Activated CD8-positive, alpha-beta memory T cell treated with anti-CD3 and anti-CD28 coated beads for 1 hour (primary cell): Measurements from ENCODE around the gene ANKRD2.
"Not testable (repeated sequence)": the region's sequence is repeated elsewhere in the genome, so short reads cannot be mapped to it uniquely, and the experiment has no call there.

Experiments
- DNase-seq, 2 donors: peaks; one replicate each; pipeline ENCODE4 v3.0.0-alpha.2; 2020; ENCODE audit warnings: low read depth in 1 of 2; ENCODE audit errors: extremely low read depth in 1 of 2

Gene ANKRD2

GRCh38 chr10:97546456-97547270, 25.9 kb upstream of the ANKRD2 start:
- DNase-seq, result no peak

DNA sequence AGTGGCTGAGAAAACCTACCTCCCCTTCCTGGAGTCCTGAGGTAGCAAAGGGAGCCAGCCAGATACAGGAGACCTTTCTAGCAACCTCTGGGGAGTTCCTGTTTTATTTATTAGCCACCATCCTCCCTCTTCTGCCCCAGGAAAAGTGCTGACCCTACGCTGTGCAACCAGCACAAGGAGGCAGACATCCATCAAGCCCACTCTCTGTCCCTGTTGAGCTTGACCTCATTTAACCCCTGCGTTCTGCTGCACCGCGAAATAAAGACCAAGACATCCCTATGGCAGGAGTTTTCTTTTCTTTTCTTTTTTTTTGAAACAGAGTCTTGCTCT, 25.3 kb upstream of the ANKRD2 start:
- DNase-seq, result no peak

GRCh38 chr10:97547962-97548361, 24.6 kb upstream of the ANKRD2 start:
- no peak for DNase-seq

DNA sequence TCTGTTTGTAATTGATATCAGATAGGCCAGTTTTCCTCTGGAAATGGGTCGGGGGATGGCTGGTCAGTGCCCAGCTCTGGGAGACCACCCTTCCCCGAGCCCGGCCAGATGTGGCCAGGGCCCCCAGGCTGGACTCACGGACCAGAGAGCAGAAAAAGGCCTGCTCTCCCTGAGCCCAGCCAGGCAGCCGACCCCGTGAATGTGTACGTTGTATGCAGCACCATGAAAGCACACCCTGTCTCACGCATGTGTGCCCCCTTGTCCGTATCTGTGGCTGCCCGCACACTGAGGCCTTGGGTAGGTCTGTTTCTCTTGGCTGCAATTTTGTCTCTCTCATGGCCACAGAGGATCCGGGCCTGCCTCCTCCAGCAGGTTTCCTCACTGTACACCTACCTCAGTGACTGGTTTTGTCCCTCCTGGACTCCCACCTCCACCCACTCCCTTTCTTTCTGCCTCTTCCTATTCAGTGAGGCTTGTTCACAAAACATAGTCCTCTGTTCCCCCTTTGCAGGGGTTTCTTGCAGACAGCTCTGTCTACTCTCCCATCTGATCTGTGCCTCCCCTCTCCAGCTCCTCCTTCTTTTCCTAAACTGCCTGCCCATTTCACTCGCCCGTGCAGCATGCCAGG, 23.6 kb upstream of the ANKRD2 start:
- no peak for DNase-seq

DNA sequence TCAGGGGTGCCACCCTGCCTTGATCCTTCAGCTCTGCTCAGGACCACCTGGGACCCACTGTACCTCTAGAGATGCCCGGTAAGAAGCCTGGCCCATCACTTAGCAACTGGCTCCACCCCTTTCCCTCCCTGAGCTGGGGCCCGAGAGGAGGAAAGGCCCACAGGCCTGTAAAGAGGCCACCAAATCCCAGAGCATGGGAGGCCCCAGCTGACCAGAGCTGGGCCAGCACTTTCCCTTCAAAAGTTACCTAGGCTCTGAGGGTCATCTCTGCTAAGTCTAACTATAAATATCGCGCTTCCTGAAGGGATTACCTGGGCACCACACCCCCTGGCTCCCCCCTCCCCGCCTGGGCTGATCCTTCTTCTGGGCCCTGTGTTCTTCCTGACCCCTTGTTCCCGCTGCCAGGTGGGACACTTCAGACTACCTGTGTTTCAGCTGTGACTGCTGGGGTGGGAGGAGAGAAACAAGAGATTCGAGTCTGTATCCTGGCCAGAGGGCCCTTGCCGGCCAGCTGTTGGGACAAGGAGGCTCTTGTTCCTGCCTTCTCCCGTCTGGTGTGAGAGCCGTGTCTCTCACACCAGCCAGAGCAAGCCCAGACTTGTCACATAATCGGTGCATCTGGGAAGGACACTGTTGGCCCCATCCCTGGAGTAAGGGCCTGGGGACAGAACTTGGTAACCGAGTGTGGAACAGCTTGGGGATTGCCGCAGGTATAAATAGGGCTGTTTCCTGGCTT, 22.8 kb upstream of the ANKRD2 start:
- no peak for DNase-seq

DNA sequence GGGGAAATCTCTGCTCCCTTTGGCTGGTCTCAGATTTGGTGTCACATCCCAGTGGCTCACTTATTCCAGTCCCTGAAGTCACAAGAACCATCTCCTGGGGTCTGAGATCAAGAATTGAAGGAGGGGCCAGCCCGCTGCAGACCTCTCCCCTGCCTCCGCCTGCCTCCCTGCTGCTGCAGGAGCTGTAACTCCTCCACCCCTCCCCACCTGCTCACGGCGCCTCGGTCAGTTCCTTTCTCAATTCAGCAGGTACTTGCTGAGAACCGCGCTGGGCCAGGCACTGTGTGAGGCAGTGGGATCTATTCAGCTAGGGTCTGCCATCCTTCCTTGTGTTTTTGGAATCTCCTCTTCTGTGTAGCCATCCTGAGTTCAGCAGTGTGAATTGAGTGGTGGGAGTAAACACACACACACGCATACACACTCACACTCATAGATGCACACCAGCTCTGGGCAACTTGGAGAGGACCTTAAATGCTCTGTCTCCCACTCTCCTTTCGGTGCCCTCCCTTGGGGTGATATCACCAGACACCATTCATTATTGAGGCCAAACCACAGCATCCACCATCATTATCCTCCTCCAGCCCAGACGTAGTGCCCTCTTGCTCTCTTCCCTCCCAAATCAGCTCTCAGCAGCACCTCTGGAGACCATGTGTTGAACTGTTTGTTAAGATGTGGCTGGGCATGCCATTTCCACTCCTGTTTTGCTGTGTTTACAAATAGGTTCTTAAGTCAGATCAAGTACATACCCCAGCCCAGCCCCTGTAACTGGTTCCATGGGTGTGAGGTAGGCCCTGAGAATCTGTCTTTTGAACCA, 22.0 kb upstream of the ANKRD2 start:
- no peak for DNase-seq

- DNase-seq, result no peak
These were observed 21.3 kb upstream of the ANKRD2 start for GRCh38 chr10:97551271-97551670.

GRCh38 chr10:97553575-97554031, 19.0 kb upstream of the ANKRD2 start:
- peak in 1 of 2 donors; percentile 32 for DNase-seq

- DNase-seq, result not testable (repeated sequence)
These were observed 18.2 kb upstream of the ANKRD2 start for GRCh38 chr10:97554336-97554735.

DNA sequence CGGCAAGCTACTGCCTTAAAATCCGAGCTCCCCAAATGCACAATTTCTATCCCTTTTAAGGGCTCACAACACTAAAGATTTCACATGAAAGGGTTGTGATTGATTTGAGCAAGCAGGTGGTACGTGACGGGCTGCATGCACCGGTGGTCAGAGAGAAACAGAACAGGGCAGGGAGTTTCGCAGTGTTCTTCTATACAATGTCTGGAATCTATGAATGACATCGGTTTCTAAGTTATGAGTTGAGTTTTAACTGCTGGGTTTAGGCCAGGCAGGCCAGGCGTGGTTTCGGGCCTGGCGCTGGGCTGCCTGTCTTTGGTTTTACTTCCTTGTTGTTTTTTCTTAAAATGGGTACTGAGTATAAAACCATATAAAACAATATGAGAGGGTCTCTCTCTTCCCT, 17.0 kb upstream of the ANKRD2 start:
- DNase-seq, result not testable (repeated sequence)

GRCh38 chr10:97560731-97561381, 11.7 kb upstream of the ANKRD2 start:
- not testable (repeated sequence) for DNase-seq

DNA sequence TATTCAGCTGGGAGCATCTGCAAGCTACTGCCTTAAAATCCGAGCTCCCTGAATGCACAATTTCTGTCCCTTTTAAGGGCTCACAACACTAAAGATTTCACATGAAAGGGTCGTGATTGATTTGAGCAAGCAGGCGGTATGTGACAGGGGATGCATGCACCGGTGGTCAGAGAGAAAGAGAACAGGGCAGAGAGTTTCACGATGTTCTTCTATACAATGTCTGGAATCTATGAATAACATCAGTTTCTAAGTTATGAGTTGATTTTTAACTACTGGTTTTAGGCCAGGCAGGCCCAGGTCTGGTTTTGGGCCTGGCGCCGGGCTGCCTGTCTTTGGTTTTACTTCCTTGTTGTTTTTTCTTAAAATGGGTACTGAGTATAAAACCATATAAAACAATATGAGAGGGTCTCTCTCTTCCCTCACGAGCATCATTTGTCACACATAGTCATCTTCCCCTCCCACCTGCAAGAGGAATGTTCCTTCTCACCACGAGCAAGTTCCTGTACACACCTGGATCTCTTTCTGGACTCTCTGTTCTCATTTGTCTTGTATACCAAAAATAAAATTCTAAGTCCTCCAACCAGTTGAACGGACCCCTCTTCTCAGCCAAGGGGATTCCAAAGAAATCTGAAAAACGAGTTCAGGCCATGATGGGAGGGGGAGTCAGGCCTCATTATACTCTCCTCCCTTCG, 11.0 kb upstream of the ANKRD2 start:
- DNase-seq, result not testable (repeated sequence)

DNA sequence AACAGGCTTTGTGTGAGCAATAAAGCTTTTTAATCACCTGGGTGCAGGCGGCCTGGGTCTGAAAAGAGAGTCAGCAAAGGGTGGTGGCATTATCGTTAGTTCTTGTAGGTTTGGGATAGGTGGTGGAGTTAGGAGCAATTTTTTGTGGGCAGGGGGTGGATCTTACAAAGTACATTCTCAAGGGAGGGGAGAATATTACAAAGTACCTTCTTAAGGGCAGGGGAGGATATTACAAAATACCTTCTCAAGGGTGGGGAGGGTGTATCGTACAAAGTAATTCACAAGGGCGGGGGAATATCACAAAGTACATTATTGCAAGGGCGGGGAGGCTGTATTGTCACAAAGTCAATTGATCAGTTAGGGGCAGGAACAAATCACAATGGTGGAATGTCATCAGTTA, 10.2 kb upstream of the ANKRD2 start:
- DNase-seq, result not testable (repeated sequence)

DNA sequence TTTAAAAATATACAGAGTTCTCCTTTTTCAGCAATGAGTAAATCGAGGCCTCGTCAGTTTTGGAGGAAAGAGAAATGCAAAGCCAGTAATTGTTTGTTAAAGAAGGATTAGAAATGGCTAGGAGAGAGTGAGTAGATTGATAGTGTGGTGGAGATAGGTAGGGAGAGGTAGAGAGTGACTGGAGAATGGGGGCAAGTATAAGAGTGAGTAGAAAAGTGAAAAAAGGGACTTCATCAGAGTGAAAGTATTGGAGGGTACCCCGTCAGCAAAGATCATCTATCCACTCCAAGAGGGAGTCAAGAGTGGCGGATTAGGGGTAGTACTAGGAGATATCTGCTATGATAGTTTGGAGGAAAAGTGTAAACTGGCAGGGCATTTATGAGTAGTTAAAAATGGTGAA, 9.2 kb upstream of the ANKRD2 start:
- DNase-seq, result no peak

DNA sequence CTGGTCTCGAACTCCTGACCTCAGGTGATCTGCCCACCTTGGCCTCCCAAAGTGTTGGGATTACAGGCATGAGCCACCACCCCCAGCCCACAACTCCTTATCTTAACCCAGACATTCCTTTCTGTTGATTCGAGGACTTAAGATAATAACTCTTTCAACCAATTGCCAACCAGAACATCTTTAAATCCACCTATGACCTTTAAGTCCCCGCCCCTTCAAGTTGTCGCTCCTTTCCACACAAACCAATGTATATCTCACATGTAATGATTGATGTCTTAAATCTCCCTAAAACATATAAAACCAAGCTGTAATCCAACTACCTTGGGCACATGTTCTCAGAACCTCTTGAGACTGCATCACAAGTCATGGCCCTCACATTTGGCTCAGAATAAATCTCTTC, 7.8 kb upstream of the ANKRD2 start:
- DNase-seq, result no peak

- DNase-seq, result no peak
These were observed 6.1 kb upstream of the ANKRD2 start for GRCh38 chr10:97566336-97566996.

DNA sequence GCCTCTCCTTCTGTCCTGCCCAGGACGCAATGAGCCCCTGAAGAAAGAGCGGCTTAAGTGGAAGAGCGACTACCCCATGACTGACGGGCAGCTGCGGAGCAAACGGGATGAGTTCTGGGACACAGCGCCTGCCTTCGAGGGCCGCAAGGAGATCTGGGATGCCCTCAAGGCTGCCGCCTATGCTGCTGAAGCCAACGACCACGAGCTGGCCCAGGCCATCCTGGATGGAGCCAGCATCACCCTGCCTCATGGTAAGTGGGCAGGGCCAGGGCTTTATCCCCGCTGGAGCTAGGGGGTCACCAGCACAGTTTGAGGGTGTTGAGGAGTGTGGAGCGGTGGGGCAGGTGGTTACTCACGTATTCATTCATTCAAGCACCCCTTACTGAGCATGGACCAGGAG, 4.7 kb upstream of the ANKRD2 start:
- no peak for DNase-seq

GRCh38 chr10:97570146-97570788, 2.3 kb upstream of the ANKRD2 start:
- no peak for DNase-seq
